ENCODE data around the gene BRIX1. TPM values are rescaled to one million over a fixed set of nuclear protein-coding genes. Genes with fewer than 3 reads are reported as not detected.

BRIX1 gene
- total RNA-seq, 1 experiment from 2014 or later: 77.0 TPM

- H2BK5ac ChIP-seq (ENCODE audit: insufficient read length, low read length): no peak overlapping the region
- no peak overlapping the region for H2BK20ac ChIP-seq (ENCODE audit: low read depth, low read length, poor library complexity, severe bottlenecking)
- H3K9me3 Mint-ChIP-seq: no peaks in the 10 kb centered on the region; a peak in 1 of 5 replicates
- no peak overlapping the region for H3K14ac ChIP-seq (ENCODE audit: insufficient read depth, low read length)
- H3K23me2 ChIP-seq (ENCODE audit: insufficient read length, low read depth, low read length, poor library complexity, severe bottlenecking): peaks cover 6% of the 10 kb centered on the region
- no peak overlapping the region for H3K56ac ChIP-seq (ENCODE audit: insufficient read length, low read depth, low read length)
- H2BK120ac ChIP-seq (ENCODE audit: low read depth, low read length, poor library complexity, severe bottlenecking): no peak overlapping the region
- H3T11ph ChIP-seq (ENCODE audit: low read length): no peak overlapping the region
- no peak overlapping the region for H3K4me3 Mint-ChIP-seq
- H3K36me3 Mint-ChIP-seq (ENCODE audit: insufficient read depth in 1 of 3, low read depth in 3 of 3): peaks cover 18 to 45% (median 40%) of the 10 kb centered on the region in 3 experiments
- H2BK15ac ChIP-seq (ENCODE audit: low read depth, low read length): no peak overlapping the region
- H3K9ac ChIP-seq (ENCODE audit: extremely low read depth, insufficient read length, low read length): no peak overlapping the region
- TF ChIP-seq CTCF (conservative IDR thresholded peaks at IDR 0.05): no peak
- H3K4me1 ChIP-seq (ENCODE audit: insufficient read depth, low read length): no peaks in the 10 kb centered on the region; the same call in 1 of the 2 replicates
- no peak overlapping the region for H4K5ac ChIP-seq (ENCODE audit: insufficient read length, low read depth, low read length)
- H2AK5ac ChIP-seq (ENCODE audit: insufficient read length, low read length): no peak overlapping the region
- H3K27ac Mint-ChIP-seq: peak overlapping the region in 1 of 3 experiments; percentile 37; a peak in 1 of 7 replicates
- peaks cover 17 to 23% of the 10 kb centered on the region in 2 experiments for H3K4me1 Mint-ChIP-seq
- DNase-seq: no peak
- peaks cover 8% of the 10 kb centered on the region; the same call in 1 of the 2 replicates for H3K79me2 ChIP-seq (ENCODE audit: insufficient read depth, low read length)
- H3K27me3 Mint-ChIP-seq (ENCODE audit: low read depth): no peaks in the 10 kb centered on the region
- H4K8ac ChIP-seq (replicated peaks; ENCODE audit: insufficient read length, low read depth, low read length): no peak overlapping the region
- no peaks in the 10 kb centered on the region for H3K27me3 ChIP-seq (ENCODE audit: insufficient read depth, low read length)
- no peak overlapping the region for H3K18ac ChIP-seq (ENCODE audit: insufficient read length, low read depth, low read length)
- H3K79me1 ChIP-seq (ENCODE audit: insufficient read depth, low read depth, low read length, poor library complexity, severe bottlenecking): peaks cover 7% of the 10 kb centered on the region
- no peaks in the 10 kb centered on the region for H3K9me3 ChIP-seq (ENCODE audit: control insufficient read depth, low read depth, low read length)
- no peak overlapping the region for H2BK12ac ChIP-seq (ENCODE audit: insufficient read length, low read depth, low read length)
- no peak overlapping the region for H2AFZ ChIP-seq (ENCODE audit: low read length)
- no peak overlapping the region for H3K4ac ChIP-seq (ENCODE audit: low read depth, low read length)
- H3K23ac ChIP-seq (ENCODE audit: insufficient read length, low read depth, low read length): no peak overlapping the region
- no peak overlapping the region for H3K27ac ChIP-seq (ENCODE audit: insufficient read length, low read depth, low read length)
- H4K20me1 ChIP-seq (ENCODE audit: control insufficient read depth, insufficient read depth, insufficient read length): no peaks in the 10 kb centered on the region
- H3K4me2 ChIP-seq (ENCODE audit: insufficient read depth, insufficient read length, low read length): no peak overlapping the region
- WGBS (ENCODE audit: extremely low coverage, insufficient read length, low lambda C conversion rate): no CpG with 5 or more reads among the region's 5 CpGs
- no peak overlapping the region for H4K91ac ChIP-seq (ENCODE audit: insufficient read length, low read depth, low read length)
These were observed 12.8 kb downstream of the BRIX1 start for GRCh38 chr5:34928267-34928666.
